Testis (tissue), 3 donors: ENCODE measurements around the gene TRMT10B. TPM values are rescaled to one million over a fixed set of nuclear protein-coding genes. Genes with fewer than 3 reads are reported as not detected.
"Not testable (repeated sequence)": the region's sequence is repeated elsewhere in the genome, so short reads cannot be mapped to it uniquely, and the experiment has no call there.

Source experiments
- DNase-seq: peaks from one replicate; pipeline ENCODE4 v3.0.0-alpha.2; 2019
- H3K27ac ChIP-seq, 2 donors: fragments of 200-600 bp; sonication (generic); one replicate each; pipeline ENCODE4 v1.5.1; 2019
- H3K27me3 ChIP-seq: fragments of 200-600 bp; sonication (generic); one replicate; pipeline ENCODE4 v1.5.1; 2019
- H3K36me3 ChIP-seq: fragments of 200-600 bp; sonication (generic); one replicate; pipeline ENCODE4 v1.5.1; 2017; ENCODE audit warnings: low read depth; ENCODE audit errors: missing control alignments
- H3K4me1 ChIP-seq: fragments of 200-600 bp; sonication (generic); one replicate; pipeline ENCODE4 v1.5.1; 2019
- H3K4me3 ChIP-seq, 2 donors: fragments of 200-600 bp; sonication (generic); one replicate each; pipeline ENCODE4 v1.5.1; 2017 to 2019
- H3K9me3 ChIP-seq: fragments of 200-600 bp; sonication (generic); one replicate; pipeline ENCODE4 v1.5.1; 2017
- CTCF ChIP-seq, 3 experiments: fragments of 450-650 bp in 2 of 3; fragments of 200-600 bp in 1 of 3; sonication (generic) in 1 of 3; IDR thresholded peaks; one replicate each; pipeline ENCODE4 v1.5.1; 2016 to 2019; ENCODE audit warnings: antibody characterized with exemption in 3 of 3, mild to moderate bottlenecking in 2 of 3, moderate library complexity in 1 of 3
- POLR2A ChIP-seq: fragments of 450-650 bp; IDR thresholded peaks from one replicate; pipeline ENCODE4 v1.6.1; 2017; ENCODE audit warnings: antibody characterized with exemption, mild to moderate bottlenecking, moderate library complexity
- WGBS, 2 donors: methylation state at CpG; one replicate each; pipeline ENCODE4 v1.1.5; 2018; 5-methylcytosine and 5-hydroxymethylcytosine counted together
- intact Hi-C: fragments of 100-400 bp; cut with DNase I; formaldehyde crosslinking; loops from one replicate; pipeline ENCODE4 v1.15.1; 2023; ENCODE audit warnings: low total_unique reads
- polyA plus RNA-seq: library from polyadenylated mRNA; stranded (reverse); fragments of 350-450 nt; fragmentation: Illumina TruSeq; extraction: RNeasy Lipid Tissue Mini Kit (QIAGEN cat#74804); gene quantifications from one replicate; pipeline ENCODE4 v1.2.3, GENCODE V29; 2014; ENCODE audit warnings: low read depth, low replicate concordance; ENCODE audit not compliant: insufficient read depth
- total RNA-seq, 2 donors: library from RNA; depleted of rRNA; stranded (reverse); fragments of >200 nt; gene quantifications; one replicate each; pipeline ENCODE4 v1.2.3, GENCODE V29; 2016

Gene TRMT10B
- total and polyA plus RNA-seq, 3 donors from 2014 or later: 4.9 to 10.9 (median 5.8) TPM

DNA sequence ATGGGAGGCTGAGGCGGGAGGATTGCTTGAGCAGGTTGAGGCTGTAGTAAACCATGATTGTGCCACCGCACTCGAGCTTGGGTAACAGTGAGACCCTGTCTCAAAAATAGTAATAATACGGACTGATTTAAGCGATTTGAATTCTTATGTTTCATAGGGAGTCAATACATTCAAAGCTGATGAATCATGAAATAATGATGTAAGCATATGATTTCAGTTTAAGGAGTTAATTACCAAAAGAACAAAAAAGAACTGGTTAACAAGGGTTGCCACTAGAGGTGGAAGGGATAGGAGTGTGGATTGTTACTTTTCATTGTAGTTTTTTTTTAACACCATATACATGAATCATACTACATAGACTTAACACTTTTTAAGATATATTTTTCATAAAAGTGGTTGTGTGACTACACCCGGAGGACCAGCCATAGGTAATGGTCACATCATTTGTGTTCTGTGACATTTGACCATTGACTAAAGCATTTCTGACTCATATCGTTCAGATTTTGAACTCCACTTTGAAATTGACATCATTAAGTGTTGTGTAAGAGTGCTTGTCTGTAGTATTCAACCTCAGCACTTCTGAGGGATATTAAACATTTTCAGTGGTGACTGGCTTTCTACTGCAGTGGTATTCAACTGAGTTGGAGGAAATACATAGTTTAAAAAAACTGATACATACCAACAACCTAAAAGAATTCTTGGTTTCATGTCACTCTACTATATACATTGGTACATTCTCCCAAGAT is 7.0 kb downstream of the TRMT10B start:
- no peak for DNase-seq
- Histone ChIP-seq H3K9me3 (no peaks in the 10 kb centered on the region), H3K4me1 (no peaks in the 10 kb centered on the region), H3K27me3 (no peaks in the 10 kb centered on the region), H3K4me3 (no peak overlapping the region), H3K36me3 (no peaks in the 10 kb centered on the region), H3K27ac (no peak overlapping the region)
- no peak for TF ChIP-seq CTCF (IDR thresholded peaks at IDR 0.05)
- TF ChIP-seq POLR2A: no peak
- WGBS, 2 donors: 85 to 87% methylated on average over 7 of the region's 7 CpGs
- intact Hi-C loops: no loop called here

- Histone ChIP-seq H3K36me3 (no peaks in the 10 kb centered on the region), H3K27ac (no peak overlapping the region), H3K9me3 (no peaks in the 10 kb centered on the region), H3K4me1 (no peaks in the 10 kb centered on the region), H3K4me3 (no peak overlapping the region), H3K27me3 (no peaks in the 10 kb centered on the region)
- intact Hi-C loops: no loop called here
- WGBS, 2 donors: 47 to 78% methylated on average over 3 of the region's 3 CpGs
- TF ChIP-seq POLR2A: no peak
- no peak for TF ChIP-seq CTCF (IDR thresholded peaks at IDR 0.05)
- no peak for DNase-seq
Observed at GRCh38 chr9:37761511-37761910, 7.9 kb downstream of the TRMT10B start.

- H3K27me3 ChIP-seq, H3K9me3 ChIP-seq, DNase-seq, H3K4me3 ChIP-seq, H3K27ac ChIP-seq, intact Hi-C loops, H3K36me3 ChIP-seq, H3K4me1 ChIP-seq: not testable (repeated sequence)
- WGBS, 2 donors: 79 to 97% methylated on average over 4 to 6 of the region's 6 CpGs
Observed at GRCh38 chr9:37765263-37765662, 11.7 kb downstream of the TRMT10B start.

DNA sequence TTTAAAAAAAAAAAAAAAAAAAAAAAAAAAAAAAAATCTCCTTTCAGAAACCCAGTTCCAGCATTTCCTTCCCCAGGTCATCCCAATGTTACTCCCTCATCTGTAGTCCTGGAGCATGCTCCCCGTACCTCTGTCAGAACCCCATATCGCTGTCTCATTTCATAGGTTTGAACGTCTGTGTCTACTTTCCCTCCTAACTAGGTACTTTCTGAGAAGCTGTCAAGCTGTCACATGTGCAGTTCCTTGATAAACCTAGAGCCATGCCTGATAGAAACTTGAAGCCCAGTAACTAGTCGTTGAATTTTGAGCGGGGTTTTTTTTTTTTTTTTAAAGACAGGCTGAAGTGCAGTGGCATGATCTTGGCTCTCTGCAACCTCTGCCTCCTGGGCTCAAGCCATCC is 15.7 kb downstream of the TRMT10B start:
- DNase-seq: no peak
- Histone ChIP-seq H3K27me3 (no peaks in the 10 kb centered on the region), H3K4me3 (no peak overlapping the region), H3K36me3 (no peaks in the 10 kb centered on the region), H3K9me3 (no peaks in the 10 kb centered on the region), H3K27ac (no peak overlapping the region), H3K4me1 (no peaks in the 10 kb centered on the region)
- intact Hi-C loops: no loop called here
- WGBS, 2 donors: 69 to 92% methylated on average over 5 of the region's 5 CpGs
- TF ChIP-seq CTCF (IDR thresholded peaks at IDR 0.05): no peak
- TF ChIP-seq POLR2A: no peak

GRCh38 chr9:37769995-37770394 is 16.4 kb downstream of the TRMT10B start:
- H3K4me3 ChIP-seq: no peak overlapping the region
- intact Hi-C loops: no loop called here
- no peaks in the 10 kb centered on the region for H3K9me3 ChIP-seq
- no peaks in the 10 kb centered on the region for H3K27me3 ChIP-seq
- H3K4me1 ChIP-seq: no peaks in the 10 kb centered on the region
- 87 to 90% methylated on average over 3 of the region's 3 CpGs for WGBS, 2 donors
- DNase-seq: no peak
- no peak overlapping the region for H3K27ac ChIP-seq
- TF ChIP-seq POLR2A: no peak
- TF ChIP-seq CTCF (IDR thresholded peaks at IDR 0.05): no peak
- no peaks in the 10 kb centered on the region for H3K36me3 ChIP-seq
